ENCODE measurements around the gene RCSD1.

GRCh38 chr1:167668108-167668507 lies 38.1 kb downstream of the RCSD1 start:
- TF ChIP-seq CTCF (IDR thresholded peaks at IDR 0.05), result no peak
- no peak for TF ChIP-seq POLR2A (IDR thresholded peaks at IDR 0.05)

Measured in uterus (tissue), 2 donors.